Measurements from ENCODE around the gene SUMF2.

SUMF2 gene

GRCh38 chr7:56124981-56125380, 60.9 kb downstream of the SUMF2 start:
- no peak for TF ChIP-seq CTCF (IDR thresholded peaks at IDR 0.05; ENCODE audit: control insufficient read depth, extremely low read depth, insufficient read depth)
- no peak for DNase-seq (ENCODE audit: low read depth)
- H3K4me3 ChIP-seq (ENCODE audit: low read depth, low read length), result no peak overlapping the region

- TF ChIP-seq CTCF (IDR thresholded peaks at IDR 0.05; ENCODE audit: control insufficient read depth, extremely low read depth, insufficient read depth), result no peak
- H3K4me3 ChIP-seq (ENCODE audit: low read depth, low read length), result no peak overlapping the region
- no peak for DNase-seq (ENCODE audit: low read depth)
Observed at GRCh38 chr7:56125831-56126230, 61.7 kb downstream of the SUMF2 start.

- no peak for DNase-seq (ENCODE audit: low read depth)
- no peak overlapping the region for H3K4me3 ChIP-seq (ENCODE audit: low read depth, low read length)
- TF ChIP-seq CTCF (IDR thresholded peaks at IDR 0.05; ENCODE audit: control insufficient read depth, extremely low read depth, insufficient read depth), result no peak
Observed at GRCh38 chr7:56127241-56127975, 63.3 kb downstream of the SUMF2 start.
